GM10847 (cell line): ENCODE results near the gene LYSMD2.
A peak's percentile ranks its signal among the peaks of the same experiment; 100 is the strongest.

Experiments
- POLR2A ChIP-seq: IDR thresholded peaks from 2 replicates; pipeline ENCODE4 v1.6.1; 2011; ENCODE audit not compliant: insufficient read length; ENCODE audit errors: extremely low read depth

Gene LYSMD2

GRCh38 chr15:51737522-51738305, at the start of gene LYSMD2:
LYSMD2 (minus strand) TSS chr15:51737655; CDS start chr15:51737622, 33 bp downstream.
- peak; percentile 19 for TF ChIP-seq POLR2A

- TF ChIP-seq POLR2A: no peak
Observed at GRCh38 chr15:51783967-51784366, 46.5 kb upstream of the LYSMD2 start.

- TF ChIP-seq POLR2A: no peak
Observed at GRCh38 chr15:51782357-51782896, 45.0 kb upstream of the LYSMD2 start.

- no peak for TF ChIP-seq POLR2A
Observed at GRCh38 chr15:51781506-51781905, 44.1 kb upstream of the LYSMD2 start.

GRCh38 chr15:51780636-51781035, 43.2 kb upstream of the LYSMD2 start:
- no peak for TF ChIP-seq POLR2A

- TF ChIP-seq POLR2A: no peak
Observed at GRCh38 chr15:51776952-51777569, 39.6 kb upstream of the LYSMD2 start.

GRCh38 chr15:51775967-51776816, 38.7 kb upstream of the LYSMD2 start:
- TF ChIP-seq POLR2A: no peak

- TF ChIP-seq POLR2A: no peak
Observed at GRCh38 chr15:51774916-51775315, 37.5 kb upstream of the LYSMD2 start.

GRCh38 chr15:51771773-51772172, 34.3 kb upstream of the LYSMD2 start:
- TF ChIP-seq POLR2A: no peak

- no peak for TF ChIP-seq POLR2A
Observed at GRCh38 chr15:51770902-51771301, 33.4 kb upstream of the LYSMD2 start.

GRCh38 chr15:51768018-51768417, 30.6 kb upstream of the LYSMD2 start:
- TF ChIP-seq POLR2A: no peak

GRCh38 chr15:51766341-51766740, 28.9 kb upstream of the LYSMD2 start:
- TF ChIP-seq POLR2A: no peak

GRCh38 chr15:51765751-51766150, 28.3 kb upstream of the LYSMD2 start:
- TF ChIP-seq POLR2A: no peak

GRCh38 chr15:51760805-51761204, 23.4 kb upstream of the LYSMD2 start:
- TF ChIP-seq POLR2A: no peak

GRCh38 chr15:51759557-51760070, 22.2 kb upstream of the LYSMD2 start:
- TF ChIP-seq POLR2A: no peak
